H1 (cell line): ENCODE data around the gene KLF16.

Source experiments
- ATF3 ChIP-seq: IDR thresholded peaks from 2 replicates; pipeline ENCODE4 v1.6.1; 2011; ENCODE audit warnings: low read depth, mild to moderate bottlenecking, low read length; ENCODE audit not compliant: insufficient read depth
- CHD1 ChIP-seq: IDR thresholded peaks from 2 replicates; pipeline ENCODE4 v1.6.1; 2012; ENCODE audit warnings: low read depth, low read length, improper control_type of control experiment
- CTCF ChIP-seq, 3 experiments: IDR thresholded peaks; 1 replicate in 2 of 3; 2 replicates in 1 of 3; pipeline versions ENCODE4 v1.5.1 to v1.6.1; 2011; ENCODE audit warnings: low read length in 3 of 3, mild to moderate bottlenecking in 3 of 3, inconsistent platforms in 2 of 3, low read depth in 1 of 3, moderate library complexity in 1 of 3; ENCODE audit not compliant: insufficient read depth in 1 of 3; ENCODE audit errors: control extremely low read depth in 1 of 3
- E2F6 ChIP-seq: IDR thresholded peaks from 2 replicates; pipeline ENCODE4 v1.6.1; 2012; ENCODE audit warnings: inconsistent platforms
- JUND ChIP-seq: IDR thresholded peaks from 2 replicates; pipeline ENCODE4 v1.6.1; 2011; ENCODE audit warnings: mild to moderate bottlenecking, improper control_type of control experiment, low read length
- MAX ChIP-seq: IDR thresholded peaks from 2 replicates; pipeline ENCODE4 v1.6.1; 2012; ENCODE audit warnings: inconsistent platforms
- POLR2A ChIP-seq, 2 experiments: IDR thresholded peaks; 1 replicate in 1 of 2; 2 replicates in 1 of 2; pipeline ENCODE4 v1.6.1; 2011; ENCODE audit warnings: low read depth in 2 of 2, low read length in 2 of 2, mild to moderate bottlenecking in 2 of 2; ENCODE audit errors: control extremely low read depth in 1 of 2
- POLR2AphosphoS5 ChIP-seq: IDR thresholded peaks from 2 replicates; pipeline ENCODE4 v1.6.1; 2011; ENCODE audit warnings: low read depth, low read length
- SIX5 ChIP-seq: IDR thresholded peaks from 2 replicates; pipeline ENCODE4 v1.6.1; 2011; ENCODE audit warnings: mild to moderate bottlenecking, low read depth, low read length

GRCh38 chr19:1868971-1869370, 5.6 kb upstream of the KLF16 start:
- TF ChIP-seq JUND (no peak), CTCF (IDR thresholded peaks at IDR 0.05; ENCODE audit: control extremely low read depth in 1 of 3, insufficient read depth in 1 of 3, low read depth in 1 of 3, low read length in 3 of 3) (no peak), ATF3 (no peak), POLR2AphosphoS5 (no peak), SIX5 (no peak), E2F6 (no peak), MAX (no peak), POLR2A (IDR thresholded peaks at IDR 0.05; ENCODE audit: control extremely low read depth in 1 of 2, low read depth in 2 of 2, low read length in 2 of 2) (no peak), CHD1 (no peak)
